ENCODE measurements around the gene GNA12.
"Not testable (repeated sequence)": the region's sequence is repeated elsewhere in the genome, so short reads cannot be mapped to it uniquely, and the experiment has no call there.

The GNA12 gene

DNA sequence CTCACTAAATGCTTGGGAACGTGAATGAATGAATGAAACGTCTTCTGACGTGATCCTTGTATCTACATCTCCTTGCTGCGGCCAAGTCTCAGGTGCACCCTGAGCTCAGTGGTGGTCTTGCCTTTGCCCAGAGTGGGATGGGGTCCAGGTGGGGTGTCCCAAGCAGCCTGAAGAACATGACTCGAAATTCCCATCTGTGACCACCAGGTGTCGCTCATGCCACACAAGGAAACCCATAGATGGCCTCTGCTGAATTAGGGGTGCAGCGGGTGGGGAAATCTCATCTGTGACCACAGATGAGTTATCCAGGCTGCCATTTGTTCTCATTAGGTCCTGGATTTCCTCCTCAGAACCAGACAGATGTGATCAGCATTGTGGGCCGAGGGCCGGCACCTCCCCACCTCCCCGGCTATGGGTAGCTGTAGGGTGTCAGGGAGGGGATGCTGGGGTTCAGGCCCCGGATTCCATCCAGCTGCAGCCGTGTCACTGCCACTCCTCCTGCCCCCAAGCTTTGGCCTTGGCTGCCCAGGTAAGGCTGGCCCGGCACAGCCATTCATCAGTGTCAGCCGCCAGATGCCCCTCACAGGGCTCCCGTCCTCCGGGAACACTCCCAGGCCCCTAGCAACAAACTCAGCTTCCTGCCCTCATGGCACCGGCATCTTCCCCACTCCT is 21.0 kb upstream of the GNA12 start:
- peak; percentile 58 for DNase-seq (ENCODE audit: low read depth)

- no peak for DNase-seq (ENCODE audit: low read depth)
Observed at GRCh38 chr7:2864204-2864985, 20.3 kb upstream of the GNA12 start.

- DNase-seq (ENCODE audit: low read depth), result peak; percentile 58
Observed at GRCh38 chr7:2863461-2864066, 19.5 kb upstream of the GNA12 start.

DNA sequence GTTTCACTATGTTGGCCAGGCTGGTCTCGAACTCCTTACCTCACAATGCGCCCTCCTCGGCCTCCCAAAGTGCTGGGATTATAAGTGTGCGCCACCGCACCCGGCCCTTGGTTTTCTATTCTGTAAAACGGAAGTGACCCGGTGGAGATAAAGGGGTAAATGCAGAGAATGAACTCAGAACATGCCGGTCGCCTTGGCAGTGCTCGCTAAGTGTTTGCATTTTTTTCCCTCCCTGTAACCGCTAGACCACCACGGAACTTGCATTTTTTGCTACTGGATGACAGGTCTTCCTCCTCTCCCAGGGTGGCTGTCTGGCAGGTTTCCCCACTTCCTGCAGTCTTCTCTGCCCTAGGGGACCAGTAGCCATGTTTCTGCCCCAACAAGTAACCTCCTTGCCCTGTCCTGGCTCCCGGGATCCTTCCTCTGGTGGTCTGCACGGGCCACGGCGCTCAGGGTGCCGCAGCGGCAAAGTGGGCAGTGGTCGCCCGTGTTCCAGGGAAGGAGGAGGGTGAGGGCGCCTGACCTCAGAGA is 18.8 kb upstream of the GNA12 start:
- no peak for DNase-seq (ENCODE audit: low read depth)

- DNase-seq (ENCODE audit: low read depth), result no peak
Observed at GRCh38 chr7:2861509-2861908, 17.4 kb upstream of the GNA12 start.

GRCh38 chr7:2860627-2861133 is 16.6 kb upstream of the GNA12 start:
- no peak for DNase-seq (ENCODE audit: low read depth)

GRCh38 chr7:2859952-2860351 is 15.8 kb upstream of the GNA12 start:
- no peak for DNase-seq (ENCODE audit: low read depth)

DNA sequence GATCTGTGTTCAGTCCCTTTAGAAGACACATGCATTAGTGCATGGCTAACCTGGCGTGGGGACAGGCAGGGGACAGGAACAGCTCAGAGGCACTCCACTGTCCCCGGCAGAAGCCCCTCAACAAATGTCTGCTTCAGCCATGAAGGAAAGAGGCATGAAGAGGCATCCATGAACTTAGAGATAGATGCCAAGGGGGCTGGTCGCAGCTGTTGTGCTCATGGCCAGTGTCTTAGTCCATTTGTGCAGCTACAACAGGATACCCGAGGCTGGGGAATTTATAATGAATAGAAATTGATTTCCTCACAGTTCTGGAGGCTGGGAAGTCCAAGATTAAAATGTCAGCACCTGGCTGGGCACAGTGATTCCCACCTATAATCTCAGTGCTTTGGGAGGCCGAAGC is 14.5 kb upstream of the GNA12 start:
- DNase-seq (ENCODE audit: low read depth), result no peak

DNA sequence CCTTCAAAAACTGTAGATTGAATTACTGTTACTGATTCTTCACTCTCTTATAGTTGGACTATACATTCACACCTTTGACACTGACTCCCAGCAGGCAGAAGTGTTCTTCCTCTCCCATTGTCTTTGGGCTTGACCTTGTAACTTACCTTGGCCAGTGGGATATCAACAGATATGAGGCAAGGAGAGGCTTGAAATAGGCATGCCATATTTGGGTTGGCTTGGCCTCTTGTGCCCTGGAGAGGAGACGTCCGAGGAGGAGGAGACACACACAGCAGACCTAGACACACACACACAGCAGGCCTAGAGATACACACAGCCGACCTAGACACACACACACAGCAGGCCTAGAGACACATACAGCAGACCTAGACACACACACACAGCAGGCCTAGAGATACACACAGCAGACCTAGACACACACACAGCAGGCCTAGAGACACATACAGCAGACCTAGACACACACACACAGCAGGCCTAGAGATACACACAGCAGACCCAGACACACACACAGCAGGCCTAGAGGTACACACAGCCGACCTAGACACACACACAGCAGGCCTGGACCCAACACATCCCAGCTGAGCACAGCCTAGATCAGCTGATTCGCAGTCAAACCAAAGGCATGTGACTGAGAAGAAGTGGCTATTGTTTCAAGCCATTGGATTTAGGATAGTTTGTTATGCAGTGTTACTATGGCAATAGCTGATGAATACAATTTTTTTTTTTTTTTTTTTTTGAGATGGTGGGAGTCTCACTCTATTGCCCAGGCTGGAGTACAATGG is 12.5 kb upstream of the GNA12 start:
- no peak for DNase-seq (ENCODE audit: low read depth)

GRCh38 chr7:2855386-2855785 is 11.3 kb upstream of the GNA12 start:
- no peak for DNase-seq (ENCODE audit: low read depth)

DNA sequence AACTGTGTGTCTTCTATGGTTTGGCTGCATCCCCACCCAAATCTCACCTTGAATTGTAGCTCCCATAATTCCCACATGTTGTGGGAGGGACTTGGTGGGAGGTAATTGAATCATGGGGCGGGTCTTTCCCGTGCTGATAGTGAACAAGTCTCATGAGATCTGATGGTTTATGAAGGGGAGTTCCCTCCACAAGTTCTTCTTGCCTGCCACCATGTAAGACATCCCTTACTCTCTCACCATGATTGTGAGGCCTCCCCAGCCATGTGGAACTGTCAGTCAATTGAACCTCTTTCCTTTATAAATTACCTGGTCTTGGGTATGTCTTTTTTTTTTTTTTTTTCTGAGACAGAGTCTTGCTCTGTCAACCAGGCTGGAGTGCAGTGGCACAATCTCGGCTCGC is 9.4 kb upstream of the GNA12 start:
- not testable (repeated sequence) for DNase-seq (ENCODE audit: low read depth)

- no peak for DNase-seq (ENCODE audit: low read depth)
Observed at GRCh38 chr7:2853147-2853546, 9.0 kb upstream of the GNA12 start.

DNA sequence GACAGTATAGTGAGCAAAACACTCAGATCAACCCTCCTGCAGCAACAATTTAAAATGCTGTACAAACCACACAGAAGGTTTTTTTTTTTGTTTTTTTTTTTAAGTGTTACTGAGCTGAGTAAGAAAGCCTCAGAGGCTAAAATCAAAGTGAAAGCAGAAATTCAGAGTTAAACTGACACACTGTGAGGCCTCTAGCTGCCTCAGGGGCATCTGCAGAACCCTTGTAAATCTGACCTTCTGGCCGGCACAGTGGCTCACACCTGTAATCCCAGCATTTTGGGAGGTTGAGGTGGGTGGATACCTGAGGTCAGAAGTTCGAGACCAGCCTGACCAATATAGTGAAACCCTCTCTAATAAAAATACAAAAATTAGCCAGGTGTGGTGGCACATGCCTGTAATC is 7.4 kb upstream of the GNA12 start:
- DNase-seq (ENCODE audit: low read depth), result no peak

DNA sequence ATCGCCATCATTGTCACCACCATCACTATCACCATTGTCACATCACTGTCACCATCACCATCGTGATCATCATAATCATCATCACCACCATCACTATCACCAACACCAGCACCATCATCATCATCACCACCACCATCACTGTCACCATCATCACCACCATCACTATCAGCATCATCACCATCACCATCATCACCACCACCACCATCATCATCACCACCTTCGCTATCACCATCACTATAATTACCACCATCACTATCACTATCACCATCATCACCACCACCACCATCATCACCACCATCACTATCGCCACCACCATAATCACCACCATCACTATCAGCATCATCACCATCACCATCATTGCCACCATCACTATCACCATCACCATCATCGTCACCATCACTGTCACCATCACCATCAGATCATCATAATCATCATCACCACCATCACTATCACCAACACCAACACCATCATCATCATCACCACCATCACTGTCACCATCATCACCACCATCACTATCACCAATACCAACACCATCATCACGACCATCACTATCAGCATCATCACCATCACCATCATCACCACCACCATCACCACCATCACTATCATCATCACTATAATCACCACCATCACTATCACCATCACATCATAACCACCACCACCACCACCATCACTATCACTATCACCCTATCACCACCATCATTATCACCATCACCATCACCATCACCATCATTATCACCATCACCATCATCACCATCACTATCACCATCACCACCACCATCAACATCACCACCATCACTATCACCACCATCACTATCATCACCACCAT is 6.0 kb upstream of the GNA12 start:
- no peak for DNase-seq (ENCODE audit: low read depth)

DNA sequence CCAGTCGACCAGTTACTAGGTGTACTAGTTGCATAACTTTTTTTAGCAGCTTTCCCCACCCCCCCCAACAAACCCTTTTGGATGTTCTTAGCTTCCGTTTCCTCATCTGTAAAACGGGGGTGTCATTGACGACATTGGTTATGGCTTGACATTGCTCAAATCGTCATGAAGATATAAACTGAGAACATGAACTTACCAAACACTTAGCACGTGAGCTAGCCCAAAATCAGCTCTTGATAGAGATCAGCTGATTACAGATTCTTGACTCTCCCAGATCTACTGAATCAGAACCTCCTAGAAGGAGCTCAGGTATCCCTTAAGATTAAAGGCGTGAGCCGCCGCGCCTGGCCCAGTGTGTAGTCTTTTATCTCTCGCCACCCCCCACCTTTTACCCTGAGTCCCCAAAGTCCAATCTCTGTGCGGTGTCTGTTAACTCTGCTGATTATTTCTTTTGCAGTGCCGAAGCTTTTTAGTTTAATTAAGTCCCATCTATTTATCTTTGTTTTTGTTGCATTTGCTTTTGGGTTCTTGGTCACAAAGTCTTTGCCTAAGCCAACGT is 1.0 kb upstream of the GNA12 start:
- DNase-seq (ENCODE audit: low read depth), result no peak

DNA sequence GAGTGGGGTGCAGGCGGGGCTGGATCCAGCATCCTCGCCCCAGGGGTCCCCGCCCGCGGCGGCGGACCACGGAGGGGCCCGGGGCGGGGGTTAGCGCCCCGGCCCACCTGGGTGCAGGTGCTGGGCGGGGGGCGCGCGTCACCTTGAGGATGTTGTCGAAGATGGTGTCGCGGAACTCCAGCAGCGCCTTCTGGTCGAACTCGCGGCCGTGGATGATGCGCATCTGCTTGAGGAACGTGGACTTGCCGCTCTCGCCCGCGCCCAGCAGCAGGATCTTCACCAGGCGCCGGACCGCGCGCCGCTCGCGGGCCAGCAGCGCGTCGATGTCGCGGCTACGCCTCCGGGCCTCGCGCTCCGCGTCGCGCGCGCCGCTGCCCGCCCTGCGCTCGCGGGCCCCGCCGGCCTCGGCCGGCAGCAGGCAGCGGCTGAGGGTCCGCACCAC is 376 bp downstream of the GNA12 start:
- DNase-seq (ENCODE audit: low read depth), result no peak

- no peak for DNase-seq (ENCODE audit: low read depth)
Observed at GRCh38 chr7:2843191-2843685, 870 bp downstream of the GNA12 start.

DNA sequence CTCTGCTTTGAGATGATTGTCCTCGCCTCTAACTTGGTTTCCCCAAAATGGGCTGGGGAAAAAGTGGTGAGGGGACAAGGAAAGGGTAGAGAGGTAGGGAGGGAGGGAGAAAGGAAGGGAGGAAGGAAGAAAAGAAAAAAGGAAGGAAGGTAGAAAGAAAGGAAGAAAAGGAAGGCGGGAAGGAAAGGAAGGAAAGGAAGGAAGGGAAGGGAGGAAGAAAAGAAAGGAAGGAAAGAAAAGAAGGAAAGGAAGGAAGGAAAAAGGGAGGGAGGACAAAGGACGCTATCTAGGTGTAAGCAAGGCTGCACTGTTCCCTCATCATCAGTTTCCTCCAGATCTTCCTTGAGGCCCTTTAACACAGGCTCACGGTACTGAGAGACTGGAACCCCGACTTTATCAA is 2.2 kb downstream of the GNA12 start:
- no peak for DNase-seq (ENCODE audit: low read depth)

DNA sequence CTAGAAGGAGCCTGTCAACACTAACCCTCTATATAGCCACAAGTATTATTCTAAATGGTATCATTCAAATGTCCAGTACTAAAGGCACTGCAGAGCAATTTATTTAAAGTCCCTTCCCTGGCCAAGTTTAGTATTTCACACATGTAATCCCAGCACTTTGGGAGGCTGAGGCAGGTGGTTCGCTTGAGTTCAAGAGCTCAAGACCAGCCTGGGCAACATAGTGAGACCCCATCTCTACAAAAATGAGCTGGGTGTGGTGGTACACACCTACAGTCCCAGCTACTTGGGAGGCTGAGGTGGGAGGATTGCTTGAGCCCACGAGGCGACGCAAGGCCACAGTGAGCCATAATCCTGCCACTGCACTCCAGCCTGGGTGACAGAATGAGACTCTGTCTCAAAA is 3.6 kb downstream of the GNA12 start:
- no peak for DNase-seq (ENCODE audit: low read depth)

DNA sequence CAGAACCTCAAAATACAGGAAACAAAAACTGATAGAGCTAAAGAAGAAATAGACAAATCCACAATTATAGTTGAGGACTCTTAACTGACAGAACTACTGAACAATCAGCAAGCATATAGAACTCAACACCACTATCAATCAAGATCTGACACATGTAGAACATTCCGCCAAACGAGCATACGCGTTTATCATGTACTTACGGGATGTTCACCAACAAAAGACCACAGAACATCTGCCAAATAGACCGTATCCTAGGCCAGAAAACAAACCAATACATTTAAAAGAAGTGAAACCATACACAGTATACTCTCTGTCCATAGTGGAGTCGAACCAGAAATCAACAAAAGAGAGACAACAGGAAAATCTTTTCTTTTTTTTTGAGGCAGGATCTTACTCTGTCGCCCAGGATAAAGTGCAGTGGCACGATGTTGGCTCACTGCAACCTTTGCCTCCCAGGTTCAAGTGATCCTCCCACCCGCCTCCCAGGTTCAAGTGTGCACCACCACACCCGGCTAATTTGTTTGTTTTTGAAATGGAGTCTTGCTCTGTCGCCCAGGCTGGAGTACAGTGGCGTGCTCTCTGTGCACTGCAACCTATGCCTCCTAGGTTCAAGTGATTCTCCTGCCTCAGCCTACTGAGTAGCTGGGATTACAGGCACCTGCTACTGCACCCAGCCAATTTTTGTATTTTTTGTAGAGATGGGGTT is 5.1 kb downstream of the GNA12 start:
- no peak for DNase-seq (ENCODE audit: low read depth)

Data from stimulated activated CD8-positive, alpha-beta memory T cell treated with anti-CD3 and anti-CD28 coated beads, Interleukin-4, amount 100 ng/mL, for 24 hours (primary cell).